Measurements from ENCODE around the gene RMRP.

DNA sequence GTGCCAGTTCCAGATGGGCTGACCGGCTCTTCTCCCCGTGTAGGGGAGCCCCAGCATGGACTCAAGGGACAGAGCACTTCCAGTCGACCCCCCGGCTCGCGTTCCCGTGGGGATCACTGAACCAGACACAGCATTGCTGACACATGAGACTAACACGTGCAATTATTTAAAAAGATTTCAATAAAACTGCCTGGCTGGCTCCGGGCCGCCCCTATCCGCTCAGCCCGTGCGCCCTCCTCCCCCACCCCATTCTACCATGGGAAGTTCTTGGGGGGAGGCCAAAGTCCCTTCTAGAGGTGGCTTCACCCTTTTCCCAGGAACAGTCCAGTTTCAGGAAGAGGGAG lies 48.0 kb downstream of the RMRP start:
- TF ChIP-seq POLR2AphosphoS5 (IDR thresholded peaks at IDR 0.05; ENCODE audit: insufficient read depth in 1 of 2, low read depth in 1 of 2) (peak in 1 of 2 donors; percentile 10), POLR2A (IDR thresholded peaks at IDR 0.05) (no peak)
- TF ChIP-seq, protein P1, sequence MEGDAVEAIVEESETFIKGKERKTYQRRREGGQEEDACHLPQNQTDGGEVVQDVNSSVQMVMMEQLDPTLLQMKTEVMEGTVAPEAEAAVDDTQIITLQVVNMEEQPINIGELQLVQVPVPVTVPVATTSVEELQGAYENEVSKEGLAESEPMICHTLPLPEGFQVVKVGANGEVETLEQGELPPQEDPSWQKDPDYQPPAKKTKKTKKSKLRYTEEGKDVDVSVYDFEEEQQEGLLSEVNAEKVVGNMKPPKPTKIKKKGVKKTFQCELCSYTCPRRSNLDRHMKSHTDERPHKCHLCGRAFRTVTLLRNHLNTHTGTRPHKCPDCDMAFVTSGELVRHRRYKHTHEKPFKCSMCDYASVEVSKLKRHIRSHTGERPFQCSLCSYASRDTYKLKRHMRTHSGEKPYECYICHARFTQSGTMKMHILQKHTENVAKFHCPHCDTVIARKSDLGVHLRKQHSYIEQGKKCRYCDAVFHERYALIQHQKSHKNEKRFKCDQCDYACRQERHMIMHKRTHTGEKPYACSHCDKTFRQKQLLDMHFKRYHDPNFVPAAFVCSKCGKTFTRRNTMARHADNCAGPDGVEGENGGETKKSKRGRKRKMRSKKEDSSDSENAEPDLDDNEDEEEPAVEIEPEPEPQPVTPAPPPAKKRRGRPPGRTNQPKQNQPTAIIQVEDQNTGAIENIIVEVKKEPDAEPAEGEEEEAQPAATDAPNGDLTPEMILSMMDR (IDR thresholded peaks at IDR 0.05) = no peak

Measured in vagina (tissue), 2 donors.